LNCAP (cell line): ENCODE results near the gene HIVEP3.

Source experiments
- CTCF ChIP-seq: fragments of 450-650 bp; IDR thresholded peaks from 2 replicates; pipeline ENCODE4 v1.5.1; 2017; ENCODE audit warnings: mild to moderate bottlenecking

HIVEP3 gene

DNA sequence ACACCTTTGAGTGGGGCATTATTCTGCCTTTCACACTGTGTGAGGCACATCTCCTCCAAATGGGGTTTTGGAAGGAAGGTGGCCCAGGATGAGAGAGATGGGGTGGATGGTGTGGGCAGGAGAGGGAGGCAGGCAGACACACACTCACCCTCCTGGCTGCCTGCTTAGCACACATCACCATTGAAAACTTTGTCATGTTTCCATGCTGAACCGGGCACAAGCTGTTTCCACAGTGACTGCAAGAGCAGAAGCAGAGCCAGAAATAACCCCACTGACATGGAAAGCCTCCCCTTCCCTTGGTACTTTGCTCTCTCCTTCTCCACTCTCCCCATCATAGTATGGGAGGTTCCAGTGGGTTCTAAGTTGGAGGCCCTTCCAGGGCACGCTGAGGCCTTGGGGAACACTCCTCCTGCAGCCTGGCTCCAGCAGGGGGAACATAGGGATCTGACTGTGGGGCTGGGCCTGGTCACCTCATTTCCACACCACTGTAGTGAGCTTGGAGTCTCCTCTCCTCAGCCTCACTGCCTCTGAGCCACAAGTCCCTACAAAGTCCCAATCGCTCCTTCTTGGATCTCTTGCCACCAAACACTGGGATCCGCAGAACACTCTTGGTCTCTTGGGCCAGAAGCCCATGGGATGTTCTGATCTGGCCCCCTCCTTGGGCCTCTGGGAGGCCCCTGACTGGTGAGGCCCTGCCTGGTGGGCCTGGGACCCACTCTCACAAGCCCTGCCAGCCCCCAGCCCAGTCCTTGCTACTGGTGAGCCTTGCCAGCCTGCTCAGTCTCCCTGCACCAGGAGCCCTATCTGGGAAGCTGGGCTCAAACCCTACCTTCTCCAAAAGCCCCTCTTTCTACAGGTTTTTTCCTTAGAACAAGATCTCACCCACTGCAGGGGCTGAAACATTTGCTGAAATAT lies 271.2 kb downstream of the HIVEP3 start:
- TF ChIP-seq CTCF: no peak

DNA sequence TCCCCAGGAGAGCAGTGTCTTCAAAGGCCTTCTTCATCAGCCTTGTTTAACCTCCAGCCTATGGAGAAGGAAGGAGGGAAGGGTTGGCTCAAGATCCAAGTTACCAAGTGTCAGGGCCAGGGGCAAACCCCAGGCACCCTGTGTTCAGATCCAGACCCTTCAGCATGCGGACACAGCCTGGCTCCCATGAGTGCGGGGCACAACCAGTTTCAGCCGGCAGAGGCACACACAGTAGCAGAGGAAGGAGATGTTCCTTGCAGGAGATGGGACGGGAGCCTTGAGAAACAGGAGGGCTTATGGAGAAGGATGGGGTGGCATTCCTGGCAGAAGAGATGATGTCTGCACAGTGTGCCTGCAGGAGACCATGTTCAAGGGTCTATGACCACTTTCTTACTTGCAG lies 272.5 kb downstream of the HIVEP3 start:
- TF ChIP-seq CTCF: no peak

- no peak for TF ChIP-seq CTCF
These were observed 273.7 kb downstream of the HIVEP3 start for GRCh38 chr1:41645062-41645461.

GRCh38 chr1:41642922-41643821 lies 275.6 kb downstream of the HIVEP3 start:
- no peak for TF ChIP-seq CTCF

- no peak for TF ChIP-seq CTCF
These were observed 276.7 kb downstream of the HIVEP3 start for GRCh38 chr1:41641941-41642527.

GRCh38 chr1:41641475-41641814 lies 277.3 kb downstream of the HIVEP3 start:
- no peak for TF ChIP-seq CTCF

GRCh38 chr1:41640756-41641474 lies 277.8 kb downstream of the HIVEP3 start:
- no peak for TF ChIP-seq CTCF
